Measurements from ENCODE around the gene CFAP410.
"Not testable (repeated sequence)": the region's sequence is repeated elsewhere in the genome, so short reads cannot be mapped to it uniquely, and the experiment has no call there.

The CFAP410 gene

DNA sequence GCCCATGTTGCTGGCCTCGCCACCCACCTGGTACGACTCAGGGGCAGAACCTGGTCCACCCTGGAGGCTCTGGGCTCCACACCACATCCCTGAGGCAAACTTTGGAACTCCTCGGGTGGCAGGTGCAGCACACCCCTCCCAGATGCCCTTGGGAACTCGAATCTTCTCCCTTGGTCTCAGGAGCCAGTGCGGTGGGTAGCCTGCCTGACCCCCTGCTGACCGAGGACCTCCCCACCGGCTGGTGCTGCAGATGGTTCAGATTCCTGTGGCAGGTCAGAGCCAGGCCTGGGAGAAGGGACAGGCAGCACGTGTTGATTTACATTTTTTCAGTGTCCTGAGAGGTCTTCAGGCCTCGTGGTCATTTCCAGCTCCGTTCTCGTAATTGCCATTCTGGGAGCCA lies 6.3 kb upstream of the CFAP410 start:
- peaks cover 6% of the 10 kb centered on the region for H3K4me1 Mint-ChIP-seq
- H3K27me3 Mint-ChIP-seq: peaks cover 3% of the 10 kb centered on the region
- no peak overlapping the region for H3K4me3 Mint-ChIP-seq
- no peaks in the 10 kb centered on the region for H3K9me3 Mint-ChIP-seq
- H3K36me3 Mint-ChIP-seq: no peaks in the 10 kb centered on the region
- H3K27ac Mint-ChIP-seq: no peak overlapping the region

DNA sequence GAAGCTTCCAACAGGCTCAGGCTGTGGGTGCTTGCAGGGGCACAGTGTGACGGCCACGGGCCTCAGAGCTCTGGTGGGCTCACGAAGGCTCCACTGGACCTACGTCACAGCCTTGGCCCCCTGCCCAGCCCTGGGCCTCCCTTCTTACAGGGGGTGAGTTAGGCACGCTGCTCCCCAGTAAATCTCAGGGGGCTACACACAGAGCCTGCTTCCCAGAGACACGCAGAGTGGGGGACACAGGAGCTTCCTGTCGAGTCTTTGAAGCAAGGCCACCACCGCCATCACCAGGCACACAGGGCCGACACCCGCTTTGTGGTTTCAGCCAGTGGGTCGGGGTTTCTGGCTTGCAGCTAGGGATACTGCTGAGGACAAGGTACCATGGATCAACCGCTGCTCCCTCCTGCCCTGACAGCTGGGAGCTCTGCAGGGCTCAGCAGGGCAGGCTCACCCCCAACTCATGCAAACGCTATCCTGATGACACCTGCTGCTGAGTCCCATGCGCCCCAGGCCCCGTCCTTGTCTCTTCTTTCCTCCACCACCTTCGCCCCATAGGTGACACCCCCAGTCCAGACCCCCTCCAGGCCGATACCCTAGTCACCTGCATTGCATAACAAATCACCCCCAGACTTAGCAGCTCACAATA lies 5.5 kb upstream of the CFAP410 start:
- peaks cover 3% of the 10 kb centered on the region for H3K27me3 Mint-ChIP-seq
- H3K27ac Mint-ChIP-seq: no peak overlapping the region
- H3K9me3 Mint-ChIP-seq: no peaks in the 10 kb centered on the region
- H3K4me3 Mint-ChIP-seq: no peak overlapping the region
- no peaks in the 10 kb centered on the region for H3K36me3 Mint-ChIP-seq
- H3K4me1 Mint-ChIP-seq: peaks cover 14% of the 10 kb centered on the region

DNA sequence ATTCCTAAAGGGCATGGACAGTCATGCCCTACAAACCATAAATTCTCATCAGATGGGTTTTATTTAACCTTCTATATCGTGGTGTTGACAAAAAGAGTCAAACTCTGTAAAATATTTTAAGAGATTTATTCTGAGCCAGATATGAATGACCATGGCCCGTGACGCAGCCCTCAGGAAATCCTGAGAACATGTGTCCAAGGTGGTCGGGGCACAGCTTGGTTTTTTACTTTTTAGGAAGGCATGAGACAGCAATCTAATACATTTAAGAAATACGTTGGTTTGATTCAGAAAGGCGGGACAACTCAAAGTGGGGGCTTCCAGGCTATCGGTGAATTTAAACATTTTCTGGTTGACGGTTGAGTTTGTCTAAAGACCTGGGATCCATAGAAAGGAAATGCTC lies 3.8 kb upstream of the CFAP410 start:
- H3K27ac Mint-ChIP-seq, H3K4me3 Mint-ChIP-seq, H3K36me3 Mint-ChIP-seq, H3K27me3 Mint-ChIP-seq, H3K9me3 Mint-ChIP-seq: not testable (repeated sequence)
- H3K4me1 Mint-ChIP-seq: peaks cover 19% of the 10 kb centered on the region

DNA sequence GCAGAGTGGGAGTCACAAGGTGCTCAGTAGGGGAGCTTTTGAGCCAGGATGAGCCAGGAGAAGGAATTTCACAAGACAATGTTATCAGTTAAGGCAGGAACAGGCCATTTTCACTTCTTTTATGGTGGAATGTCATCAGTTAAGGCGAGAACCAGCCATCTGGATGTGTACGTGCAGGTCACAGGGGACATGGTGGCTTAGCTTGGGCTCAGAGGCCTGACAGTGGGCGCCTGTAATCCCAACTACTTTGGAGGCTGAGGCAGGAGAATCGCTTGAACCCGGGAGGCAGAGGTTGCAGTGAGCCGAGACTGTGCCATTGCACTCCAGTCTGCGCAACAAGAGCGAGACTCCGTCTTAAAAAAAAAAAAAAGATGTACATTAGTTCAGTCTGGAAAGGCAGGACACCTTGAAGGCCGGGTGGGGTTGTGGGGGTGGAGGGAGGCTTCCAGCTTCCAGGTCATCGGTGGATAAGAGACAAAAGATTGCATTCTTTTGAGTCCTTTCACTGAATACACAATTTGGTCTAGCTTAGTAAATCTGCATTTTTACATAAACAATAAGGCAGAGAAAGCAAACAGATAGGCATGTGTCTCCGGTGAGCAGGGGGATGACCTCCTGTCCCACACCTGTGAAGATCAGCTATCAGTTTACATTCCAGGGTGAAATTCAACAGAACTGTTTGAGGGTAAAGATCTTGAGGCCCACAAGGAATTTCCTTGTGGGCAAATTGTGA lies 2.7 kb upstream of the CFAP410 start:
- not testable (repeated sequence) for H3K9me3 Mint-ChIP-seq, H3K27me3 Mint-ChIP-seq, H3K36me3 Mint-ChIP-seq, H3K4me3 Mint-ChIP-seq
- H3K27ac Mint-ChIP-seq: peak overlapping the region; percentile 46
- peaks cover 27% of the 10 kb centered on the region for H3K4me1 Mint-ChIP-seq

DNA sequence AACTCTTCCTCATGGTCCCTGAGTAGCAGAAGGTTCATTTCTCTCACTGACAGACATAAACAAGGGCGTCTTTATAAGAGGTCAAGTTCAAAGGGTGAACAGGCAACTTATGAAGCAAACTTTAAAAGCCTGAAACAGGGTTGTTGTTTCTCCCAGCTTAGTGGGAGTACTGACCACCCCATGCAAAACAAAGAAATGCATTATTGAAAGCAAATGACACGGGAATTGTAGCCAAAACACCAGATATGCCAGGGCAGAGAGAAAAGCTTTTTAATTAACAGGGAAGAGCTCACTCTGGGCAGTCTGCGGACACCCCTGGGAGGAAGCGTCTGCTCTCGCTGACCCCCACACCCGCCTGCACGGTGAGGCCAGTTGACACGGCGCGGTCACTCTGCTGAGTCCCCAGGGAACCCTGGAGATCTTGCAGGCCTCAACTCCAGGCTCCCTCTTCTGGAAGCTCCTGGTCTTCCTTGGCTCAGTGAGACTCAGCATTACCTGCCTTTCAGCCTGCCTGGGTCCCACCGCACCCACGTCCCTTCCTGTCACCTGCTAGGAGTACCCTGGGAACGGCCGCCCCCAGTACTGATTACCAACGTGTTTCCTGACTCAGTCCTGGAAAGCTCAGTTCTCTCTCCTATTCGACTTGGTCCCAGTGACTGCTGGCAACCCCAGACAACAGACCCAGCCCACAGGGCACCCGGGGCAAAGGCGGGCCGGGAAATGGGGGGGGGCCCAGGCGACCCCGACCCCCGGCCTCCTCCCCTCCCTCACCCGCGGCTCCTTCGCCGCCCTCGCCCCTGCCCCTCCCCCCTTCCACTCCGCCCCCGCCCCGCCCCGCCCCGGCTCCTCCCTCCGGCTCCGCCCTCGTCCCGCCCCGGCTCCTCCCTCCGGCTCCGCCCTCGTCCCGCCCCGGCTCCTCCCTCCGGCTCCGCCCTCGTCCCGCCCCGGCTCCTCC lies 972 bp downstream of the CFAP410 start:
- H3K4me3 Mint-ChIP-seq: peak overlapping the region; percentile 43
- H3K4me1 Mint-ChIP-seq: peaks cover 27% of the 10 kb centered on the region
- no peaks in the 10 kb centered on the region for H3K27me3 Mint-ChIP-seq
- no peaks in the 10 kb centered on the region for H3K36me3 Mint-ChIP-seq
- H3K9me3 Mint-ChIP-seq: no peaks in the 10 kb centered on the region
- peak overlapping the region; percentile 76 for H3K27ac Mint-ChIP-seq

DNA sequence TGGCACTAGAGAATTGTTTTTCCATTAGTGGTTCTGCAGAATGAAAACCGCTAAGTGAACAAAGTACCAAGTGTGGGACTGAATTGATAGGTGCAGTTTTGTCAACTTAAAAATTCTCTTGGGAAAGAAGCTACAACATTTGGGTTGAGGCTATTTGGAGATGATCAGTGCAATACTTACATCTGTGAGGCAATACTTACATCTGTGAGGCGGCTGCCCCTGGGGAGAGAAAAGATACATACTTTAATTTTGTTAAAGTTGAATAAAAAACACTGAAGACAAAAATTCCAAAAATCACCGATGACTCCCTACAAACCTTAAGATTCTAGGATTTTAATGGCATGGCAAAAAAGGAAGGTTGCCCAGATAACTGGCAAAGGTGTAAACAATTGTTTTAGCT lies 1.7 kb downstream of the CFAP410 start:
- no peaks in the 10 kb centered on the region for H3K9me3 Mint-ChIP-seq
- no peaks in the 10 kb centered on the region for H3K27me3 Mint-ChIP-seq
- peak overlapping the region; percentile 76 for H3K27ac Mint-ChIP-seq
- peaks cover 27% of the 10 kb centered on the region for H3K4me1 Mint-ChIP-seq
- H3K36me3 Mint-ChIP-seq: no peaks in the 10 kb centered on the region
- H3K4me3 Mint-ChIP-seq: peak overlapping the region; percentile 43

DNA sequence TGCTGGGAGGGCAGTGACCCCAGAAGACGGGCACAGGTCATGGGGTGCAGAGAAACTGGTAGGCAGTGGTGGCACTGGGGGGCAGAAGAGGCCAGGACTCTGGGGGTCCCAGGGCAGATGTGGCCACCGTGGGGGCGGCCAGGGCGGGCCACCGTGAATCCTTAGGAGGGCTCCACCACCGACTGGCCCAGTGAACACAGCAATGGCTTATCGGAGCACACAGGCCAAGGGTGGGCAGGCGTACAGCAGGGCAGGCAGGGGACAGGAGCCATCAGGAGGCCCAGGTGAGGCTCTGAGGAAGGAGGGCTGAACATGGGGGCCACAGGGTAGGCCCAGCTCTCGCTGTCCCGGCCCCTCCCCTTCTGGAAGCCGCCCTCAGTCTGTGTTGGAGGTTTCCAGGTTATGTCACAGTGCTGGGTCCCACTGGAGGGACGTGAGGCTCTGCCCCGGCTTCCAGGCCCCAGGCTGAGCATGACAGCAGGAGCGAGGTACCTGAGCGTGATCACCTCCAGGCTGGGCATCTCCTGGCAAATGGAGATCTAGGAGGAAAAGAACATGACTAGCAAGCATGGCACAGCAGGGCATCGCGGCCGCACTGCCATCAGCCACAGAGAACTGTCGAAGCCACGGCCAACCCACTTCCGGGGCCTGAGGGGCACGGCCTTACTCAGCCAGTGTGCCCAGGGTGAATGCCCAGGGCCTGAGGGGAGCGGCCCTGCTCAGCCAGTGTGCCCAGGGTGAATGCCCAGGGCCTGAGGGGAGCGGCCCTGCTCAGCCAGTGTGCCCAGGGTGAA lies 3.7 kb downstream of the CFAP410 start:
- H3K36me3 Mint-ChIP-seq: no peaks in the 10 kb centered on the region
- no peaks in the 10 kb centered on the region for H3K9me3 Mint-ChIP-seq
- no peak overlapping the region for H3K27ac Mint-ChIP-seq
- H3K27me3 Mint-ChIP-seq: no peaks in the 10 kb centered on the region
- no peak overlapping the region for H3K4me3 Mint-ChIP-seq
- peaks cover 20% of the 10 kb centered on the region for H3K4me1 Mint-ChIP-seq

DNA sequence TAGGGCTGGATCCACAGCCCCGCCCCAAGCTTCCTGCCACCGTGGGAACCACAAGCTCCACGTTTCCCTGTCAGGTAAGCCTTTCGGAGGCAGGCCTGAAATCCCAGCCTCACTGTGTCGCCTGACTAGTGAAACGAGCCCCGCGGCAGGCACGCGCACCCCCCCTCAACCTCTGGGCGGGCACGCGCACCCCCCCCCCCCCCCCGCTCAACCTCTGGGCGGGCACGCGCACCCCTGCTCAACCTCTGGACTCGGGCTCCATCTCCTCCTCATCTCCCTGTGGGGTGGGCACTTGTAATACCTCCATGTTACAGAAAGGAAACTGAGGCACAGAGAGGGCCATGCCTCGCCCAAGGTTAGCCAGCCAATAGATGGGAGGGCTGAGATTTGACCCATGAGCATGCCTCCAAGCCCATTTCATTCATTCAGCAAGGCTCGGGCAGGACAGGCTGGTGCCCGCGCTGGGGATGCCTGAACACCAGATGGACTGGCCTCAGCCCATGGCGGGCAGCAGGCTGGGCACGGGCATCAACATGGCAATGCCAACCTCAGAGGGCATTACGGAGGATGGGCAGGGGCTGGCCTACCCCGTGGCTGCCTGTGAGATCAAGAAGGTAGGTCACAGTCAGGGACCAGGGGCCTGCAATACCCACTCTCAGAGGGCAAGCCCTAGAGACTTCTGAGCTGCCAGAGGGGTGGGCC lies 4.7 kb downstream of the CFAP410 start:
- Mint-ChIP-seq H3K9me3 (no peaks in the 10 kb centered on the region), H3K4me1 (peaks cover 10% of the 10 kb centered on the region), H3K36me3 (no peaks in the 10 kb centered on the region), H3K27ac (no peak overlapping the region), H3K4me3 (no peak overlapping the region), H3K27me3 (no peaks in the 10 kb centered on the region)

DNA sequence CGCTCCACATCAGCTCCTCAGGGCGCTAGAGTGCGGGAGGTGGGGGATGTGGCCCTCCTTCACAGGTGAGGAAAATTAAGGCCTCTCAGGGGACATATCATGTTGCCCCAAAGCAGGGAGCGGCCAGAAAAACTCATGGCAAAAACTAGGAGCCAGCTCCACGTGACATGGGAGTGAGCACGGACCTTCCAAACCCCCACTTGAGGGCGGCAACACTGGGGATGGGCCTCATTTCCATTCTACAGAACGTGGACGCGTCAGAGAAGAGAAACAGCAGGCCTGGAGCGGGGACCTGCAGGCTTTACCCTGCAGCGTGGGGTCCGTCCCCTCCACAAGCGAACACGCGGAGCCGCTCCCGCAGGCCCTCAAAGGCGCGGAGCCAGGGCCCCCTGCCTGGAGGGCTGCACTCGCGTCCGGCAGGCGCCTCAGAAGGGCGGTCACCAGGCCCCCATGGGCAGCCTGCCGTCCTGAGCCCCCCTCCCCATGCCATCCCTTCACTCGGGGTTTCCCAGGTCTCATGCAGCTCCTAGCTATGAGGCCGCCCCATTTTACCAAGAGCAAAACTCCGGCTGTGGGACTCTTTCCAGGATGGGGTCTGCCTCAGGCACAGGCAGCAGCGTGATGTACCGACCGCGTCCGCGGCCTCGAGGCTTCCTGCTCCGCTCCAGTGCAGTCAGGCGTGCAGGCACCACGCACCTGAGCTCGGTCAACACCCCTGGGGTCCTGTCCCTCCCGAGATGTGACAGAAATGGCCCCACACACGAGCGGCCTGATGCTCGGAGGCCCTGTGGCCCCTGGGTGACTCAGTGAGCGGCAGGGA lies 5.5 kb downstream of the CFAP410 start:
- Mint-ChIP-seq H3K36me3 (no peaks in the 10 kb centered on the region), H3K27me3 (no peaks in the 10 kb centered on the region), H3K4me3 (no peak overlapping the region), H3K27ac (no peak overlapping the region), H3K4me1 (peaks cover 8% of the 10 kb centered on the region), H3K9me3 (no peaks in the 10 kb centered on the region)

DNA sequence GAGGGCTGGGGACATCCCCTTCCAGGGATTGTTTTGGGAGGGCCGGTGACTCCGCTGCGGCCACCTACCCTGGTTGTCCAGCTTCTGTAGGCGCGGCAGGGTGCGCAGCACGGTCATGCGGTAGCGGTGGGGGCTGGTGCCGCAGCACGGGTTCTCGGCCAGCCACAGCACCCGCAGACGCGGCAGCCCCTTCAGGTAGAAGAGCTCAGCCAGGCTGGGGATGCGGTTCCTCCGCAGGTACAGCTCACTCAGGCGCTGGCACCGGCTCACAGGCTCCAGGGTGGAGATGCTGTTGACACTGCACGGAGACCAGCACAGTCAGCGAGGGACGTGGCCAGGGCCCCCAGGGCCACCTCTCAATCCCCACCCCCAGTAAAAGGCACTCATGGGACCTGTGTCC lies 6.2 kb downstream of the CFAP410 start:
- no peaks in the 10 kb centered on the region for H3K9me3 Mint-ChIP-seq
- no peak overlapping the region for H3K4me3 Mint-ChIP-seq
- H3K27me3 Mint-ChIP-seq: no peaks in the 10 kb centered on the region
- H3K4me1 Mint-ChIP-seq: peaks cover 8% of the 10 kb centered on the region
- no peak overlapping the region for H3K27ac Mint-ChIP-seq
- H3K36me3 Mint-ChIP-seq: no peaks in the 10 kb centered on the region

DNA sequence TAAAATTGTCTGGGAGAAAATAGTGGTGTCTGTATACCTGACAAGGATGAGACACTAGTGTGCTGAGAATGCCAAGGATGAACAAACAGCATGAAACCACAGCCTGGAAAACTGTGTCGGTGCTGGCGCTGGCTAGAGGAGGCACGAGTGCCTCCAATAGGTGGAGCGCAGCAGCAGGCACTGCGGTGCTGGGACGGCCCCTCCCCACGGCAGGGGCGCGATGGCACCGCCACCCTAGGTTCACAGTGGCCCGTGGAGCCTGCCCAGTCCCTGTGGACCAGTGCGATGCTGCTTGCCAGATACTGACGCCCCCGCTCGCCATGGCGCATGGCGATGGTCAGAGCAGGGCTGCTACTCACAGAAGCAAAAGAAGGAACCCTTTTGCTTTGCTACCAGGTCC lies 6.8 kb downstream of the CFAP410 start:
- Mint-ChIP-seq H3K4me3 (no peak overlapping the region), H3K36me3 (no peaks in the 10 kb centered on the region), H3K27me3 (no peaks in the 10 kb centered on the region), H3K27ac (no peak overlapping the region), H3K4me1 (peaks cover 2% of the 10 kb centered on the region), H3K9me3 (no peaks in the 10 kb centered on the region)

DNA sequence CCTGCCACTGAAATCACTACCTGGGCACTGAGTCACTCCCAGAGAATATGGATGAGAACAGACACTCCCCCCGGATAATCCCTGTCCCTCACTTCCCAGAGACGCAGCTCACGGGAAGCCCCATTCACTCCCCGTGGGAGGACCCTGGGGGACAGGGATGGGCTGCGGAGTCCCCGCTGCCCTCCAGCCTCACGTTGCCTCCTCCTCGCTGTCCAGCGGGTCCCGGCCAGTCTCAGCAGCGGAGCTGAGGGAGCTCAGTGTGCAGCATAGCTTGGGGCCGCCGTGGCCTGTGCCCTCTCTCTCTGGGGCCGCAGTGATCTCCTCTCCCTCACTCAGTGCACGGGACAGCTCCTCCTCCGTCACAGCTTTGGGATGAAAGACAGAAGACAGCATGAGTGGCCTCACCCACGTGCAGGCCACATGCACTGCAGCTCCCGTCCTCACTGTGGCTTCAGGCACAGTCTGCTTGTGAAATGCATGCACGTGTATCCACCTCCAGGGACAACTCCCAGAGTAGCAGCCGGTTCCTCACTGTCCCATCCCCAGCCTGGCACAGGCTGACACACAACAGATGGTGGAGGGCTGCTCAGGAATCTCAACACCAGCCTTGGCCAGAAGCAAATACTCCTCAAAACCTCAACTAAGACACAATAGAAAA lies 7.4 kb downstream of the CFAP410 start:
- Mint-ChIP-seq H3K4me3 (no peak overlapping the region), H3K9me3 (no peaks in the 10 kb centered on the region), H3K4me1 (no peaks in the 10 kb centered on the region), H3K36me3 (no peaks in the 10 kb centered on the region), H3K27ac (peak overlapping the region; percentile 39), H3K27me3 (no peaks in the 10 kb centered on the region)

DNA sequence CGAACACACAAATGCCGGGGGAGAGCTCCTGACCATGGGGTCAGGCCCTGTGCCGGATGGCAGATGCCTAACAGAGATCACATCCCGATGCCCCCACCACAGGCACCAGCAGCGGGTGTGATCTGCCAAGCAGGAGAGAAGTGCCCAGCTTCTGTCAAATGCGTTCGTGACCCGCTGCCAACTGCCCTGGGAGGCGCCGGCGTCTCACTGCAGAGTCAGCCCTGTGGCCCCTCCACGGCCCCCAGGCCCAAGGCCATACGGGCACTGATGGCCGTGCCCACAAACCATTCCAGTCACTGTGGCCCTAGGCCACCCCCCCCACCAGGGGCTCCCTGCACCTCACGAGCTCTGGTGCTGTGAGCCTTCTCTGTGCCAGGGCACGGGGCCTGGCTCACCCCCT lies 8.0 kb downstream of the CFAP410 start:
- Mint-ChIP-seq H3K27me3 (no peaks in the 10 kb centered on the region), H3K4me1 (no peaks in the 10 kb centered on the region), H3K27ac (no peak overlapping the region), H3K4me3 (no peak overlapping the region), H3K36me3 (no peaks in the 10 kb centered on the region), H3K9me3 (no peaks in the 10 kb centered on the region)

DNA sequence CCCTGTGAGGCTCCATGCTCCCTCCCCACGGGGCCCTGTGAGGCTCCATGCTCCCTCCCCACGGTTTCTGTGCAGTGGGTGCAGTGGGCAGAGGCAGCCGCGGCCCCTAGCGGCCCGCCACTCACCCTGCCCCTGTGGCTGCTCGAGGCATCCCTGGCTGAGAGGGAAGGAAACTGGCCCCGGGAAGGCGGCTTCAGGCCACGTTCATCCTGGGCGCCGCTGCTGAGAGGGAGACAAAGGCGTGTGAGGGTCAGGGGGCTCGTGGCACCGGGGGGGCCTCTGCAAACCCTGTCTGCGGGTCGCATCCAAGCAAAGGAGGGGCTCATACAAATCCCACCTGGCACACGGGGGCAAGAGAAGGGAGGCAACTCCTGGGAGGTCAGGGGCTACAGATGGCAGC lies 8.5 kb downstream of the CFAP410 start:
- no peaks in the 10 kb centered on the region for H3K27me3 Mint-ChIP-seq
- no peaks in the 10 kb centered on the region for H3K4me1 Mint-ChIP-seq
- H3K27ac Mint-ChIP-seq: peak overlapping the region; percentile 35
- H3K9me3 Mint-ChIP-seq: no peaks in the 10 kb centered on the region
- H3K36me3 Mint-ChIP-seq: no peaks in the 10 kb centered on the region
- H3K4me3 Mint-ChIP-seq: no peak overlapping the region

Measured in activated naive CD4-positive, alpha-beta T cell treated with anti-CD3 and anti-CD28 coated beads, Interleukin-2, amount 50 U/mL, for 24 hours (primary cell).